SK-N-SH (cell line): ENCODE data around the gene MAP4K5. TPM values are rescaled to one million over a fixed set of nuclear protein-coding genes. Genes with fewer than 3 reads are reported as not detected.

Source experiments
- CTCF ChIA-PET: fragments of 300-600, 350-600 bp; formaldehyde crosslinking; extraction: SDS; loops from one replicate; lab custom pipeline; 2021; lab: Yijun Ruan, JAX
- POLR2A ChIA-PET: fragments of 350-600 bp; sonication (Branson Sonifier 250); formaldehyde crosslinking; extraction: SDS; loops from one replicate; lab custom pipeline; 2020; ENCODE audit warnings: antibody characterized with exemption, inconsistent platforms; lab: Yijun Ruan, JAX
- DNase-seq: peaks from one replicate; pipeline ENCODE4 v3.0.0; 2012
- H2AFZ ChIP-seq: fragments of 200-600 bp; sonication (generic); 2 replicates; pipeline ENCODE4 v1.8.1; 2016; ENCODE audit warnings: antibody characterized with exemption, mild to moderate bottlenecking, low read depth
- H3F3A ChIP-seq: fragments of 200-600 bp; sonication (generic); replicated peaks from 2 replicates; pipeline ENCODE3; 2016; ENCODE audit warnings: antibody characterized with exemption, mild to moderate bottlenecking; ENCODE audit not compliant: insufficient read depth
- H3K27ac ChIP-seq, 2 experiments: fragments of 200-500 bp in 1 of 2; fragments of 200-600 bp in 1 of 2; sonication (Bioruptor generic) in 1 of 2; sonication (generic), shearing (Covaris generic) in 1 of 2; 2 replicates each; pipeline versions ENCODE4 v1.5.1 to v1.6.1; 2014 to 2016; ENCODE audit warnings: low read depth in 2 of 2, inconsistent platforms in 1 of 2, low read length in 1 of 2, mild to moderate bottlenecking in 1 of 2, mixed read lengths in 1 of 2
- H3K27me3 ChIP-seq: fragments of 200-600 bp; sonication (generic), shearing (Covaris generic); 2 replicates; pipeline ENCODE4 v1.6.1; 2016; ENCODE audit warnings: mixed run types; ENCODE audit not compliant: insufficient read depth
- H3K36me3 ChIP-seq, 2 experiments: fragments of 200-500 bp in 1 of 2; fragments of 200-600 bp in 1 of 2; sonication (Bioruptor generic) in 1 of 2; sonication (generic) in 1 of 2; replicated peaks in 1 of 2; 2 replicates each; pipeline versions ENCODE3 to v1.5.1; 2014 to 2016; ENCODE audit warnings: low read length in 1 of 2, mild to moderate bottlenecking in 1 of 2; ENCODE audit not compliant: insufficient read depth in 2 of 2, control insufficient read depth in 1 of 2
- H3K4me1 ChIP-seq, 2 experiments: fragments of 200-500 bp in 1 of 2; fragments of 200-600 bp in 1 of 2; sonication (Bioruptor generic) in 1 of 2; sonication (generic), shearing (Covaris generic) in 1 of 2; 2 replicates each; pipeline versions ENCODE4 v1.5.1 to v1.6.1; 2014 to 2016; ENCODE audit warnings: low read depth in 1 of 2, low read length in 1 of 2, mixed run types in 1 of 2; ENCODE audit not compliant: insufficient read depth in 2 of 2, control insufficient read depth in 1 of 2
- H3K4me2 ChIP-seq: fragments of 200-600 bp; sonication (generic), shearing (Covaris generic); 2 replicates; pipeline ENCODE4 v1.6.1; 2017; ENCODE audit warnings: mixed run types
- H3K4me3 ChIP-seq, 2 experiments: fragments of 200-500 bp in 1 of 2; fragments of 200-600 bp in 1 of 2; sonication (Bioruptor generic) in 1 of 2; sonication (generic), shearing (Covaris generic) in 1 of 2; 2 replicates each; pipeline versions ENCODE4 v1.5.1 to v1.8.1; 2014 to 2016; ENCODE audit warnings: low read depth in 2 of 2, inconsistent platforms in 1 of 2, low read length in 1 of 2, mild to moderate bottlenecking in 1 of 2, mixed read lengths in 1 of 2, moderate library complexity in 1 of 2
- H3K79me2 ChIP-seq: fragments of 200-600 bp; sonication (generic); 2 replicates; pipeline ENCODE4 v1.8.1; 2017; ENCODE audit warnings: mild to moderate bottlenecking; ENCODE audit not compliant: insufficient read depth
- H3K9ac ChIP-seq: fragments of 200-600 bp; sonication (generic); 2 replicates; pipeline ENCODE4 v1.6.1; 2017; ENCODE audit warnings: mixed run types
- H3K9me2 ChIP-seq: fragments of 200-600 bp; sonication (generic); 2 replicates; pipeline ENCODE4 v1.6.1; 2017; ENCODE audit warnings: mixed run types
- H3K9me3 ChIP-seq: fragments of 200-600 bp; sonication (generic); 2 replicates; pipeline ENCODE4 v1.6.1; 2017; ENCODE audit warnings: mixed run types, mild to moderate bottlenecking, moderate library complexity
- H4K20me1 ChIP-seq: fragments of 200-600 bp; sonication (generic); 2 replicates; pipeline ENCODE4 v1.6.1; 2017; ENCODE audit warnings: mild to moderate bottlenecking, mixed run types; ENCODE audit not compliant: insufficient read depth
- EZH2phosphoT487 ChIP-seq: fragments of 200-600 bp; sonication (generic); IDR thresholded peaks from 2 replicates; pipeline ENCODE4 v1.6.1; 2017; ENCODE audit warnings: low read depth, mixed run types, mild to moderate bottlenecking, antibody characterized with exemption, moderate library complexity, borderline replicate concordance
- FOSL2 ChIP-seq: IDR thresholded peaks from 2 replicates; pipeline ENCODE4 v1.4.0; 2012; ENCODE audit warnings: low read depth, mild to moderate bottlenecking, moderate library complexity, borderline replicate concordance
- FOXJ3 ChIP-seq: sonication (generic); formaldehyde crosslinking; IDR thresholded peaks from 2 replicates; pipeline ENCODE4 v1.5.1; 2020; ENCODE audit warnings: mild to moderate bottlenecking, missing genetic modification reagents
- FOXM1 ChIP-seq: IDR thresholded peaks from 2 replicates; pipeline ENCODE4 v1.4.0; 2012; ENCODE audit warnings: low read depth, mild to moderate bottlenecking
- GABPA ChIP-seq: IDR thresholded peaks from 2 replicates; pipeline ENCODE4 v1.4.0; 2012; ENCODE audit warnings: low read depth, mild to moderate bottlenecking
- JUND ChIP-seq: IDR thresholded peaks from 2 replicates; pipeline ENCODE4 v1.4.0; 2012
- MEF2A ChIP-seq: IDR thresholded peaks from 2 replicates; pipeline ENCODE4 v1.4.0; 2012; ENCODE audit warnings: low read depth, borderline replicate concordance
- MXI1 ChIP-seq: IDR thresholded peaks from 2 replicates; pipeline ENCODE4 v1.6.1; 2012; ENCODE audit warnings: mild to moderate bottlenecking, low read depth, low read length, improper control_type of control experiment
- NFIC ChIP-seq: IDR thresholded peaks from 2 replicates; pipeline ENCODE4 v1.4.0; 2012; ENCODE audit warnings: borderline replicate concordance
- NRF1 ChIP-seq: IDR thresholded peaks from 2 replicates; pipeline ENCODE4 v1.6.1; 2012; ENCODE audit warnings: low read depth, mild to moderate bottlenecking, low read length
- POLR2AphosphoS5 ChIP-seq: IDR thresholded peaks from 2 replicates; pipeline ENCODE4 v1.6.1; 2012; ENCODE audit warnings: low read depth, low read length
- RCOR1 ChIP-seq: fragments of 150-350 bp; IDR thresholded peaks from 2 replicates; pipeline ENCODE4 v1.6.1; 2017; ENCODE audit warnings: antibody characterized with exemption, low read length
- RFX5 ChIP-seq: IDR thresholded peaks from 2 replicates; pipeline ENCODE4 v1.6.1; 2012; ENCODE audit warnings: mild to moderate bottlenecking, improper control_type of control experiment, low read length
- TAF1 ChIP-seq: IDR thresholded peaks from 2 replicates; pipeline ENCODE4 v1.6.1; 2012; ENCODE audit warnings: low read depth, mild to moderate bottlenecking, low read length, moderate library complexity, borderline replicate concordance
- TCF12 ChIP-seq: IDR thresholded peaks from 2 replicates; pipeline ENCODE4 v1.4.0; 2012
- YY1 ChIP-seq: IDR thresholded peaks from 2 replicates; pipeline ENCODE4 v1.4.0; 2012; ENCODE audit warnings: low read depth, mild to moderate bottlenecking
- WGBS: methylation state at CpG from one replicate; pipeline ENCODE4 v1.1.6; 2017; ENCODE audit warnings: low lambda C conversion rate; 5-methylcytosine and 5-hydroxymethylcytosine counted together
- polyA plus RNA-seq, 3 experiments: library from polyadenylated mRNA; depleted of rRNA; stranded (reverse); fragments of >200 nt; gene quantifications; 2 replicates each; pipeline ENCODE4 v1.2.3, GENCODE V29; 2012
- TF ChIP-seq, protein P1 (sequence below): IDR thresholded peaks from 2 replicates; pipeline ENCODE4 v1.6.1; 2012; ENCODE audit warnings: mild to moderate bottlenecking, low read depth, low read length, moderate library complexity
- TF ChIP-seq, protein P2 (sequence below): IDR thresholded peaks from 2 replicates; pipeline ENCODE4; 2012

Gene MAP4K5
- polyA plus RNA-seq, 1 of the 3 experiments (the other 2 are of a cell fraction), result 31.8 TPM

DNA sequence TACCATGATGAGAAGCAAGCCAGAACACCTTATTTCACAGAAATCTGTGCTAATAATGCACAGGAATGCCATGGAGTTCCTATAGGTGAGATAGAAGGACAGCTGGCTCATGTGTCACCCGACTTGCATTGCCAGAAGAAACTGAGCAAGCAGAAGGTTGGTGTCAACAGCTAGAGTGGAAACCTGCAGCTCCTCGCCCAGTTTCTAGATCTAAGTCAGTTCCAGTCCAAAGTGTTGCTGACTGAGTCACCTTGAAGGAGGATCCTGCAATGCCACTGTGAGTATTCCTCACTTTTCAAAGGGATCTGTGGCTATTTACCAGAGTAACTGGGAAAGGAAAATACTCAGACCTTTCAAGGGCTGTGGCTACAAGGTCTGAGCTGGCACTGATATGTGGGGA is 152.8 kb downstream of the MAP4K5 start (continued):
- TF ChIP-seq FOXJ3 (CRISPR knock-in tag), result no peak

DNA sequence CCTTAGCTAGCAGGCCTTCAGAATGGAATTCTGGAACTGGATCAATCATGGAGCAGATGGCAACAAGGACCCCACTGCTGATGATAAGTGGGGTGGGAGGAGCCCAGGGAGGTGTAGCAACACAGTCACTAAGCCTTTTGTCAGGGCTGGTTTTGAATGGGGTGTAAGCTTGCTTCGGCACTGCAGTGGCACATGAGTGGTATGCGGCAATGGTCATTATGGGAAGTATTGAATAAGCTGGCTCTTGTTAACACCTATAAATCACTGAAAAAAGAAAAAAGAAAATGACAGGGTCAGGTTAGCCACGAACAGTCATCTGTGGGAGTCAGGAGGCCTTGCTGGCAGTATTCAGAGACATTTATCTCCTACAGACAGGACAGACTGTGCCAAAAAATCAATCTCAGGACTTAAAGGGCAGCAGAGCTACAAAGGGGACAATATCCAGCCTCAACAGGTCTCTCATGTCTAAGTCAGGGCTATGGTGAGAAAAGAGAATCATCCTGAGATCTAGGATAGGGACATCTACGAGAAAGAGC is 154.8 kb downstream of the MAP4K5 start:
- no peaks in the 10 kb centered on the region for H3K9me2 ChIP-seq
- H4K20me1 ChIP-seq, result no peaks in the 10 kb centered on the region
- H3K79me2 ChIP-seq, result no peaks in the 10 kb centered on the region
- no peak for DNase-seq
- H3K9me3 ChIP-seq, result no peaks in the 10 kb centered on the region
- WGBS, result 81% methylated on average over 4 of the region's 4 CpGs
- POLR2A ChIA-PET, result no interaction called here
- CTCF ChIA-PET, result no interaction called here
- H3F3A ChIP-seq, result no peaks in the 10 kb centered on the region
- TF ChIP-seq FOSL2, result no peak
- TF ChIP-seq YY1, result no peak
- TF ChIP-seq NFIC, result no peak
- no peak for TF ChIP-seq JUND
- no peak for TF ChIP-seq GABPA
- no peak for TF ChIP-seq FOXM1
- TF ChIP-seq MEF2A, result no peak
- no peak for TF ChIP-seq TAF1
- no peak for TF ChIP-seq EZH2phosphoT487
- TF ChIP-seq RCOR1, result no peak
- TF ChIP-seq, protein P1, sequence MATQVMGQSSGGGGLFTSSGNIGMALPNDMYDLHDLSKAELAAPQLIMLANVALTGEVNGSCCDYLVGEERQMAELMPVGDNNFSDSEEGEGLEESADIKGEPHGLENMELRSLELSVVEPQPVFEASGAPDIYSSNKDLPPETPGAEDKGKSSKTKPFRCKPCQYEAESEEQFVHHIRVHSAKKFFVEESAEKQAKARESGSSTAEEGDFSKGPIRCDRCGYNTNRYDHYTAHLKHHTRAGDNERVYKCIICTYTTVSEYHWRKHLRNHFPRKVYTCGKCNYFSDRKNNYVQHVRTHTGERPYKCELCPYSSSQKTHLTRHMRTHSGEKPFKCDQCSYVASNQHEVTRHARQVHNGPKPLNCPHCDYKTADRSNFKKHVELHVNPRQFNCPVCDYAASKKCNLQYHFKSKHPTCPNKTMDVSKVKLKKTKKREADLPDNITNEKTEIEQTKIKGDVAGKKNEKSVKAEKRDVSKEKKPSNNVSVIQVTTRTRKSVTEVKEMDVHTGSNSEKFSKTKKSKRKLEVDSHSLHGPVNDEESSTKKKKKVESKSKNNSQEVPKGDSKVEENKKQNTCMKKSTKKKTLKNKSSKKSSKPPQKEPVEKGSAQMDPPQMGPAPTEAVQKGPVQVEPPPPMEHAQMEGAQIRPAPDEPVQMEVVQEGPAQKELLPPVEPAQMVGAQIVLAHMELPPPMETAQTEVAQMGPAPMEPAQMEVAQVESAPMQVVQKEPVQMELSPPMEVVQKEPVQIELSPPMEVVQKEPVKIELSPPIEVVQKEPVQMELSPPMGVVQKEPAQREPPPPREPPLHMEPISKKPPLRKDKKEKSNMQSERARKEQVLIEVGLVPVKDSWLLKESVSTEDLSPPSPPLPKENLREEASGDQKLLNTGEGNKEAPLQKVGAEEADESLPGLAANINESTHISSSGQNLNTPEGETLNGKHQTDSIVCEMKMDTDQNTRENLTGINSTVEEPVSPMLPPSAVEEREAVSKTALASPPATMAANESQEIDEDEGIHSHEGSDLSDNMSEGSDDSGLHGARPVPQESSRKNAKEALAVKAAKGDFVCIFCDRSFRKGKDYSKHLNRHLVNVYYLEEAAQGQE, result no peak
- no peak for TF ChIP-seq TCF12
- no peak for TF ChIP-seq NRF1
- no peak for TF ChIP-seq POLR2AphosphoS5
- TF ChIP-seq, protein P2, sequence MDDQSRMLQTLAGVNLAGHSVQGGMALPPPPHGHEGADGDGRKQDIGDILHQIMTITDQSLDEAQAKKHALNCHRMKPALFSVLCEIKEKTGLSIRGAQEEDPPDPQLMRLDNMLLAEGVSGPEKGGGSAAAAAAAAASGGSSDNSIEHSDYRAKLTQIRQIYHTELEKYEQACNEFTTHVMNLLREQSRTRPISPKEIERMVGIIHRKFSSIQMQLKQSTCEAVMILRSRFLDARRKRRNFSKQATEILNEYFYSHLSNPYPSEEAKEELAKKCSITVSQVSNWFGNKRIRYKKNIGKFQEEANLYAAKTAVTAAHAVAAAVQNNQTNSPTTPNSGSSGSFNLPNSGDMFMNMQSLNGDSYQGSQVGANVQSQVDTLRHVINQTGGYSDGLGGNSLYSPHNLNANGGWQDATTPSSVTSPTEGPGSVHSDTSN, result no peak
- no peak for TF ChIP-seq RFX5
- TF ChIP-seq MXI1, result no peak
- TF ChIP-seq, all 33 proteins: peak for 0
- Histone ChIP-seq H3K4me1 (no peaks in the 10 kb centered on the region), H3K27ac (no peak overlapping the region), H3K36me3 (no peaks in the 10 kb centered on the region), H2AFZ (no peak overlapping the region), H3K27me3 (no peaks in the 10 kb centered on the region), H3K9ac (no peak overlapping the region), H3K4me2 (no peak overlapping the region), H3K4me3 (no peak overlapping the region)
